Stomach smooth muscle (tissue), 2 donors: ENCODE results near the gene SULF2.

ENCODE experiments used
- H3K27ac ChIP-seq: one replicate; pipeline ENCODE4 v1.7.0; 2013; ENCODE audit warnings: mild to moderate bottlenecking, low read length, inconsistent platforms
- H3K27me3 ChIP-seq, 2 donors: one replicate each; pipeline ENCODE4 v1.7.0; 2013; ENCODE audit warnings: low read length in 2 of 2; ENCODE audit not compliant: insufficient read depth in 2 of 2, control insufficient read depth in 1 of 2
- H3K36me3 ChIP-seq, 2 donors: one replicate each; pipeline ENCODE4 v1.7.0; 2013; ENCODE audit warnings: low read length in 2 of 2; ENCODE audit not compliant: control insufficient read depth in 2 of 2, insufficient read depth in 2 of 2
- H3K4me1 ChIP-seq: one replicate; pipeline ENCODE4 v1.7.0; 2013; ENCODE audit warnings: low read length; ENCODE audit not compliant: control insufficient read depth, insufficient read depth
- H3K4me3 ChIP-seq, 2 donors: one replicate each; pipeline ENCODE4 v1.7.0; 2013; ENCODE audit warnings: low read length in 2 of 2
- H3K9ac ChIP-seq, 2 donors: one replicate each; pipeline ENCODE4 v1.7.0; 2013; ENCODE audit warnings: low read length in 2 of 2, mild to moderate bottlenecking in 1 of 2
- H3K9me3 ChIP-seq, 2 donors: one replicate each; pipeline ENCODE4 v1.7.0; 2013; ENCODE audit warnings: low read length in 2 of 2; ENCODE audit not compliant: control insufficient read depth in 2 of 2
- donor health status: healthy.
- donor health status: Pancreatic carcinoma.

Gene SULF2

DNA sequence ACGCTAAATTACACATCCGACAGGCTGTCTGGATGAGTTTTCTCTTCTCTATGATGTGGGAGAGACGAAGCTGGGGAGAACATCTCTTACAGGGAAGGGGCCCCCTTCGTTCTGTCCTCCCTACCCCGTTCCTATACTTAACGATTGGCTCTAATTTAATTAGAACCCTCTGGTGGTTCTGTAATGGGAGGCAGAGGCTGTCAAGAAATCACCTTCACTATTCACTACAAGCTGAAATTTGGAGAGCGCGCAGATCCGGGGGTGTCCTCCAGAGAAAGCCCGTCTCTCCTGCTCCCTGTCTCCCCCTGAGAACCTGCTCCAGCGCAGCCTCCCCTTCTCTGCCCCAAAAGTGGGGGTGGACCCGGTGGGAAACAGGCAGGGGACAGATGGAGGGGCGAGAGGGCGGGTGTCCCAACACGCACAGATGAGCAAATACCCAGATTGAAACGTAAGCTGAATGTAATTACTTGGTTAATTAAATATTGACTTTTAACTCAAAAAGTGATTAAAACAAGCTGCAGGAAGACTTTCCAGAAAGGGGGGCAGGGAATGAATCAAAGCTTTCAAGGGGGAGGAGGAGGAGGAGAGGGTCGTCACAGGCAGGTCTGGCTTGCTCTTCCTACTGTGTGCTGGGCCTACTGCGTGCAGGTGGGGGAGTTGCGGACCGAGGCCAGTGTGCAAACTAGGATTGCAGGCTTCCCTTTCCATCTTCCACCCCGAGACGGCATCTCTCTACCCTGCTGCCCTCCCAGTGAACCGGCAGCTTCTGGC lies 1.3 kb downstream of the SULF2 start:
- Histone ChIP-seq H3K27ac (no peak overlapping the region), H3K27me3 (no peaks in the 10 kb centered on the region), H3K4me3 (peak overlapping the region; percentile 68 to 83), H3K9me3 (no peaks in the 10 kb centered on the region), H3K9ac (peak overlapping the region; percentile 65 to 69), H3K36me3 (no peaks in the 10 kb centered on the region), H3K4me1 (peaks cover 30% of the 10 kb centered on the region)

DNA sequence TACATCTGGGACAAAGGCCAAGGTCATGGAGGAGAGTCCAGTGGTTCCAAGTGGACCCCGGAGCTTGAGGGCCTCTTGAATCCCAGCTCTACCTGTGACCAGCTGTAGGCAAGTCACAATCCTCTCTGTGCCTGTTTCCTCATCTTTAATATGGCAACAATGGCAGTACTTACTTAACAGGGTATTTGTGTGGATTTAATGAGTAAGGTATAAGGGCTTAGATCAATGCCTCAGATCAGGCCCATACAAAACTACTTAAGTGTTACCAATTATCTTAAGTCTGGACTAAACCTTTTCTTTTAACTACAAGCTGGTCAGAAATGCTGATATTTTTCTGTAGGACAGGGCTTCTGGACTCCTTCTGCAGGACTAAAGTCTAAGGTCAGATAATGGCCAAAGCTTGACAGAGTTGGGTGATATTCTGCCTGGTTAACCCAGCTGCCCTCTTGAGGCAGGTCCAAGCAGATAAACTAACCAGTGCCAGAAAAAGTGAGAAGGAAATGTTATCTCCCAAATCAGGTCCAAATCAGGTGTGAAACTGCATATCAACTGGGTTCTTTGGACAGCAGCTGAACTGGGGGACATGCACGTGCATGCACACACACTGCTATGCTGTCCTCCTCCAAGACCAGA lies 2.2 kb downstream of the SULF2 start:
- Histone ChIP-seq H3K4me3 (peak overlapping the region in 1 of 2 donors; percentile 29), H3K9ac (peak overlapping the region in 1 of 2 donors; percentile 15), H3K27ac (no peak overlapping the region), H3K9me3 (no peaks in the 10 kb centered on the region), H3K27me3 (no peaks in the 10 kb centered on the region), H3K4me1 (peaks cover 37% of the 10 kb centered on the region), H3K36me3 (no peaks in the 10 kb centered on the region)

DNA sequence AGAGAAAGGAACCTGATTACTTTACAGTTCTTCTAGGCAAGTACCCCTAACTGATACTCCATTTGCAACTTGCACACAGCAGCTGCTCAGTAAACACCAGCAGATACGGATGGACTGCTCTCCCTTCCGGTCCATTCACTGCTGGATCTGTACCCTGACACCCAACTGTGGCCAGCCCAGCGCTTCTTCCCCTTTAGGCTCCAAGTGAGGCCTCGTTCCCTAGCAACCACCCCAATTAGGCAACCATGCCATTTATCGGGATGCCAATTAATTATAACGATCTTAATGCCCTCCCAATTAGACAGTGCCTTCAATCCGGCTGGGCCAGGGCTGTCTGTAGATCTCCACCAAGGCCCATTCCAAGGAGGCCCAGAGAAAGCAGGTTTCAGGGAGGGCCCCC lies 3.2 kb downstream of the SULF2 start:
- Histone ChIP-seq H3K4me3 (no peak overlapping the region), H3K27me3 (no peaks in the 10 kb centered on the region), H3K9me3 (no peaks in the 10 kb centered on the region), H3K4me1 (peaks cover 38% of the 10 kb centered on the region), H3K36me3 (no peaks in the 10 kb centered on the region), H3K9ac (no peak overlapping the region), H3K27ac (no peak overlapping the region)

DNA sequence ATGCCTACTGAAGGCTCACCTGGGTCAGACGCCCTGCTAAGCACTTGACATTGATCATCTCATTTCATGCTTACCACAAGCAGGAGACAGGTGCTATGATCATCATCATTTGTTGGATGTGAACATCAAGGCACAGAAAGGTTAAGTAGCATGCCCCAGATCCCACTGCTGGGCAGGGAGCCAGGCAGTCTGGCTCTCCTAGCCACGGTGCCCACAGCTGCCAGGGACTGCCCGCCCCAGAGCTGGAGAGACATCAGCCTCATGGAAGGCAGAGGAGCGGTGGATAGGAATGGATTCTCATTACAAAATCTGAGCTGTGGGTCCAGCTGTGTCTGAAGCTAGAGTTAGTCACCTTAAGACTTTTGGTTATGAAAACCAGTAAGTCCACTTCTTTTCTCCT lies 3.6 kb downstream of the SULF2 start:
- no peaks in the 10 kb centered on the region for H3K27me3 ChIP-seq
- no peak overlapping the region for H3K9ac ChIP-seq
- peaks cover 40% of the 10 kb centered on the region for H3K4me1 ChIP-seq
- H3K36me3 ChIP-seq = no peaks in the 10 kb centered on the region
- no peak overlapping the region for H3K4me3 ChIP-seq
- no peak overlapping the region for H3K27ac ChIP-seq
- no peaks in the 10 kb centered on the region for H3K9me3 ChIP-seq

DNA sequence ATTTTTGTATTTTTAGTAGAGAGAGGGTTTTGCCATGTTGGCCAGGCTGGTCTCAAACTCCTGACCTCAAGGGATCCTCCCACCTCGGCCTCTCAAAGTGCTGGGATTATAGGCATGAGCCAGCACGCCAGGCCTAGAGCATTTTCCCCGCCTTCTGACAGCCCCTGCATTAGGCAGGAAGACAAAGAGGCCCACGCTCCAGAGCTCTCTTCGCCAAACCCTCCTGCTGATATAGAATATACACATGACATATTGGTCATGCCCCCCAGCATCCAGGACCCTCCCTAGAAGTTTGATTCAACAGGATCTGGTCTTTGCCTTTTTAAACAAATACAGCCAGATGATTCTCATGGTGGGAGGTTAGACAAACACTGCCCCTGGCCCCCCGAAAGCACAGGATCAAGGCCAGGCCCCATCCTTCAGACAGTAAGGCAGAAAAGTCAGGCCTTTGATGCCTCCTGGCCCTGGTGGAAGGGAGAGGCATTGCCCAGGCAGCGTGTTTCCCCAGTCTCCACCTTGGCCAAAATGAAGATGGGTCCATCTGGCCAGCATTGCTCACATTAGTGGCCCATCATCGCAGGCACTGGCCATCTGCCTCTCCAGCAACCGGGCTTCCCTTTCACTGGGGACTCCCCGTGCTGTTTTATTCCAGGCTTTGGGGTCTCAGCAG lies 4.4 kb downstream of the SULF2 start:
- Histone ChIP-seq H3K27ac (no peak overlapping the region), H3K9ac (no peak overlapping the region), H3K27me3 (no peaks in the 10 kb centered on the region), H3K9me3 (no peaks in the 10 kb centered on the region), H3K4me3 (no peak overlapping the region), H3K36me3 (no peaks in the 10 kb centered on the region), H3K4me1 (peaks cover 32% of the 10 kb centered on the region)

DNA sequence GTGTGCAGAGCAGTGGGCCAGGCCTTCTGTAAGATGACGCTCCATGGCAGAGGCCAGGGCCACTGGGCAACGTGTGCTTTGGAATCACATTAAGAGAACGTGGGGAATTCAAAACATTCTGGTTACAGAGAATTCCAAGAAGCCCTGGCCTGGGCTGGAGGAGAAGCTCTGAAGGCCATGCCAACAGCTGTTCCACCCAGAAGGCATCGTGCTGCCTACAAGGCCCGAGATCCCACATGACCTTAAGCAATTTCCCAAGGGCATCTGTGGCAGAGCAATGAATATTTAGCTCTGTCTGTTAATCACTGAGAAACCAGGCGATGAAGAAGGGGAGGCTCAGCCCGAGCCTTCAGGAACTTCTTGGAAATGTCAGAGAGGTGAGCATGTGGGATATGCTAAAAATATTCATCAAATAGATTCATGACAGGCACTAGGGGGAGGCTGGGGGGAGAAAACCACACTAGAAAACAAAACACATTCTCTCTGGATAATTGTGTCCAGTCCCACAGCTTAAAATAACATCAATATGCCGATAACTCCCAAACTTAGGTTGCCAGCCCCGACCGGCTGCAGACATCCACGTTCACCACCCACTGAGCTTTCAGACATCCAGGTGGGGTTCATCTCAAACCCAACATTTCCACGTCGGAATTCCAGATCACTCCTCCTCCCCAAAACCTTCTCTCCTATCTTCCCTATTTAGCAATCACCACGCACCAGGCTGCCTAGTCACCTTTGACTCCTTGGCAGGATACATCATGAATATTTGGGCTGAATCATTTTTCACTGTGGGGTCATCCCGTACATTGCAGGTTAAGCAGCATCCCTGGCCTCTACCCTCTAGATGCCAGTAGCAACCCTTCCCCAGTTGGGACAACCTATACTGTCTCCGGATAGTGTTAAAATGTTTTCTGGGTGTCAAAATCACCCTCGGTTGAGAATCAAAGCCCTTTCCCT lies 6.6 kb downstream of the SULF2 start:
- H3K4me1 ChIP-seq = peaks cover 24% of the 10 kb centered on the region
- H3K9ac ChIP-seq = no peak overlapping the region
- H3K27ac ChIP-seq = no peak overlapping the region
- H3K27me3 ChIP-seq = no peaks in the 10 kb centered on the region
- no peaks in the 10 kb centered on the region for H3K9me3 ChIP-seq
- H3K4me3 ChIP-seq = no peak overlapping the region
- H3K36me3 ChIP-seq = no peaks in the 10 kb centered on the region

DNA sequence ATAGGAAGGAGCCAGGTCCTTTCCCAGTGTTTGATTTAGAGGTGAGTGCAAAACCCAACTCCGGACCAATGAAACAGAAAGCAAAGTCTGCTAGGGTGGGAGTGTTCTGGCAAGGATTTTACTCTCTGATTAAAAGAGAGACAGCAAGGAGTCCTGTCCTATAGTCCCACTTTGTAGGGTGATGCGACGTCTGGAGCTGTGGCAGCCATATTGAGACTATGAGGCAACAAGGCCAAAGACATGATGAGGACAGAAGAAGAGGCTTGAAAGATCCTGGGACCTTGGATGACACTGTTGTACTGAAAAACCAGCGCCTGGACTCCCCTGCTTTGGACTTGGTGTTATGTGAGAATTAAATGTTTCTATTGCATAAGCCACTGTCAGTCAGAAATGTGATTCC lies 8.1 kb downstream of the SULF2 start:
- peaks cover 17% of the 10 kb centered on the region for H3K4me1 ChIP-seq
- H3K4me3 ChIP-seq = no peak overlapping the region
- no peaks in the 10 kb centered on the region for H3K27me3 ChIP-seq
- no peak overlapping the region for H3K9ac ChIP-seq
- H3K9me3 ChIP-seq = no peaks in the 10 kb centered on the region
- H3K27ac ChIP-seq = no peak overlapping the region
- no peaks in the 10 kb centered on the region for H3K36me3 ChIP-seq

DNA sequence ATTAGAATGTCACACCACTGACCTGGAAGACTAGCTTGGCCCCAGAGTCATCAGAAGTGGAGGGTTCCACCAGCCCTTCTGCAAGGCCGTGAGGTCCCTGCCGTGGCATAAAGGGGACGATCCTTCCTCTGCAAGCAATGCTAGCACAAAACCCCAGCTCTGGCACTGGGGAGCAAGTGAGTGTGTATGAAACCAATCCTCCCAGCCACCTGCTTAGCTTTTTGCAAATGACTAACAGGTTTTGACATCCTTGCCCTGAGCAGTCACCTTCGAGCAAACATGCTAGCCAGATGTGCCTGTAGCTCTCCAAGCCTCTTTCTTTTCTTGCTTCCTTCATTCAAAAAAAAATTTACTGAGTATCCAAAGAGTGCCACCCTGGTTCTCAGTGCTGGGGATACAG lies 8.6 kb downstream of the SULF2 start:
- no peaks in the 10 kb centered on the region for H3K9me3 ChIP-seq
- peaks cover 17% of the 10 kb centered on the region for H3K4me1 ChIP-seq
- no peak overlapping the region for H3K27ac ChIP-seq
- no peaks in the 10 kb centered on the region for H3K36me3 ChIP-seq
- H3K9ac ChIP-seq = no peak overlapping the region
- H3K4me3 ChIP-seq = no peak overlapping the region
- no peaks in the 10 kb centered on the region for H3K27me3 ChIP-seq

DNA sequence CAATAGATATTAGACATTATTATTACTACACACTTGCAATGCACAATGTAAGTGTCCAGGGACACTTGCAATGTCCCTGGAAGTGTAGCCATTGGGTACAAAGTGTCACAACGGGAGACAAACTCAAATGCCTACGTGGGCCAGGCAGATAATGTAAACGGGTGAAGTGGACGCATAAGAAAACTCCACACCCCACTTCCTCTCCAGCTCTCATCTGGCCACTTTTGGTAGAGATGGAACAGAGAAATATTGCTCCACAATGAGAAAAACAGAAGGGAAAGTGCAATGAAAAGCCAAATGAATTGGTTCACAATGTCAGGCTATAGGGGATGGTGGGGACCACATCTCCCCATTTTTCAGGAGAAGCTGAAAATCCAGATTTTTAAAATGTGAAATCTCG lies 9.4 kb downstream of the SULF2 start:
- Histone ChIP-seq H3K9ac (no peak overlapping the region), H3K4me1 (peaks cover 13% of the 10 kb centered on the region), H3K9me3 (peaks cover 0 to under 1% of the 10 kb centered on the region in 2 donors), H3K4me3 (no peak overlapping the region), H3K27ac (no peak overlapping the region), H3K36me3 (no peaks in the 10 kb centered on the region), H3K27me3 (no peaks in the 10 kb centered on the region)

DNA sequence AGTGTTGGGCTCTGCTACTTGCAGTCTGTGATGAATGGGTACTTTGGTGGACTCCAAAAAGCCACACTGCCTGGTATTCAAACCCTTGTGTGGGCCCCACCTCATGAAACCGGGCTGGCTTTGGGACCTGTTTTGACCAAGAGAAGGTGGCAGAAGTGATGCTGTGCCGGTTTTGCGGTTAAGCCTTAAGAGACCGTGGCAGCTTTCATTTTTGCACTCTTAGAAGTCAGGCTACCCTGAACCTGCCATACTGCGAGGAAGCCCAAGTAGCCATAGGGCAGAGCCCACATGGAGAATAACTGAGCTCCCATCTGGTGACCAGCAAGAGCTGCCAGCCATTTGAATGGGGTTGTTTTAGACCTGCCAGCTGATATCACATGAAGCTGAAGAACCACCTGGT lies 10.2 kb downstream of the SULF2 start:
- Histone ChIP-seq H3K4me1 (peaks cover 13% of the 10 kb centered on the region), H3K27ac (no peak overlapping the region), H3K27me3 (no peaks in the 10 kb centered on the region), H3K9ac (no peak overlapping the region), H3K9me3 (peaks cover 0 to 7% of the 10 kb centered on the region in 2 donors), H3K36me3 (no peaks in the 10 kb centered on the region), H3K4me3 (no peak overlapping the region)
